Fibroblast of pulmonary artery (primary cell): ENCODE measurements around the gene SAMSN1.

ENCODE experiments used
- DNase-seq: peaks from one replicate; pipeline ENCODE4 v3.0.0-alpha.2; 2010; ENCODE audit warnings: low read depth
- H3K4me3 ChIP-seq: replicated peaks from 2 replicates; pipeline ENCODE4 v1.5.1; 2011; ENCODE audit warnings: low read depth, mild to moderate bottlenecking, control low read depth, low read length, moderate library complexity
- TF ChIP-seq, protein P1 (sequence below): IDR thresholded peaks from 2 replicates; pipeline ENCODE4 v1.5.1; 2011; ENCODE audit warnings: mild to moderate bottlenecking, control low read depth, low read length, inconsistent platforms; ENCODE audit errors: missing control alignments

SAMSN1 gene

DNA sequence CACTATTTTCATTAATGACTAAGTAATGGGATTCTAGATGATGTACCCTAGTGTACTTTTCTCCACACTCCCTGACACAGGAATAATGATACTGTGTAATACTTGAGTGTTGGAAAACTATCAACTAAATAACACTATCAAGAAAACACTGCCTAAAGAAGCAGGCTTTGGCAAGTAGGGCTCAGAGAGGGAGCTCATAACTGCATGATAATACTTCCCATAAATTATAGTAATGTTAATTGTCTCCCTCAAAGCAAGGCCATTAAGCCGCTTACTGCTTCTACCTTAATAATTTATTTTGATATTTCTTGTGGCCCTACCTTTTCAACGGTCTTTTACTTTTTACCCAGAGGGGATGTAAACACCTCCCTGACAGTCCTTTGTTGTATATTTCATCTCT lies 69.0 kb downstream of the SAMSN1 start:
- TF ChIP-seq, protein P1, sequence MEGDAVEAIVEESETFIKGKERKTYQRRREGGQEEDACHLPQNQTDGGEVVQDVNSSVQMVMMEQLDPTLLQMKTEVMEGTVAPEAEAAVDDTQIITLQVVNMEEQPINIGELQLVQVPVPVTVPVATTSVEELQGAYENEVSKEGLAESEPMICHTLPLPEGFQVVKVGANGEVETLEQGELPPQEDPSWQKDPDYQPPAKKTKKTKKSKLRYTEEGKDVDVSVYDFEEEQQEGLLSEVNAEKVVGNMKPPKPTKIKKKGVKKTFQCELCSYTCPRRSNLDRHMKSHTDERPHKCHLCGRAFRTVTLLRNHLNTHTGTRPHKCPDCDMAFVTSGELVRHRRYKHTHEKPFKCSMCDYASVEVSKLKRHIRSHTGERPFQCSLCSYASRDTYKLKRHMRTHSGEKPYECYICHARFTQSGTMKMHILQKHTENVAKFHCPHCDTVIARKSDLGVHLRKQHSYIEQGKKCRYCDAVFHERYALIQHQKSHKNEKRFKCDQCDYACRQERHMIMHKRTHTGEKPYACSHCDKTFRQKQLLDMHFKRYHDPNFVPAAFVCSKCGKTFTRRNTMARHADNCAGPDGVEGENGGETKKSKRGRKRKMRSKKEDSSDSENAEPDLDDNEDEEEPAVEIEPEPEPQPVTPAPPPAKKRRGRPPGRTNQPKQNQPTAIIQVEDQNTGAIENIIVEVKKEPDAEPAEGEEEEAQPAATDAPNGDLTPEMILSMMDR: no peak
- DNase-seq: no peak

DNA sequence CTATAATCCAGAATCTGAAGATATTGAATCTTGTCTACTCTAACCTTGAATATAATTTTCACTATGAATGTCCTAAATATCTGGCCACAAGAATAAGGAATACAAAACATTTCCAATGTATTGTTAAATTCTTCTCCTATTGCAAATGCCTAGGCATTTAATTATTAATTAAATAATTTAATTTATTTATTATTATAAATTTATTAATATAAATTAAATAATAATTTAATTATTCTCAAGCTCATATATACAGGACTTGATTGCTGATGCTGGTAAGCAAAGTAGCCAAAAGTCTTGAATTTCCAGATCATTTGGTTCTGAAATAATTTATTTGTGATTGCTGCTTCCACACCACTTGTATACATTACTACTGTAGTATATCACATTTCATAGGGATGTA lies 71.1 kb downstream of the SAMSN1 start:
- H3K4me3 ChIP-seq: no peak overlapping the region
- DNase-seq: no peak
- TF ChIP-seq, protein P1: no peak

More for the DNA sequence above, 69.0 kb downstream of the SAMSN1 start:
- no peak overlapping the region for H3K4me3 ChIP-seq

DNA sequence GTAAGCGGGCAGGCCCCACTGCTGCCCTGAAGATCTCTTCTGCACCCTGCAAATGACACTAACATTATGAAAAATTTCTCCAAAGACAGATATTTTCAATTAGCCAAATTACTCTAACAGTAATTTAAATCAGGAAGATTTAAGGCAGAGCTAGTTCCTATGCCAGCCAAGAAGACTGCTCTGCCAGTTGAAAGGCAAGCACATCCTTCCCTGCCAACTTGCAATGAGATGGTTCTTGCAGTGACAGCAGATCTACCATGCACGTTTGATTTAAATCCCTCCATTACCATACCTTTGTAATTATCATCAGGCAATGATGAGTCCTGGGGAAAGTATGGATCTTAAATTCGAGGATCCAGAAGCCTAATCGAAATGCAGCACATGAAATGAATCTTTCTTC lies 76.5 kb downstream of the SAMSN1 start:
- TF ChIP-seq, protein P1: no peak
- DNase-seq: no peak
- no peak overlapping the region for H3K4me3 ChIP-seq

DNA sequence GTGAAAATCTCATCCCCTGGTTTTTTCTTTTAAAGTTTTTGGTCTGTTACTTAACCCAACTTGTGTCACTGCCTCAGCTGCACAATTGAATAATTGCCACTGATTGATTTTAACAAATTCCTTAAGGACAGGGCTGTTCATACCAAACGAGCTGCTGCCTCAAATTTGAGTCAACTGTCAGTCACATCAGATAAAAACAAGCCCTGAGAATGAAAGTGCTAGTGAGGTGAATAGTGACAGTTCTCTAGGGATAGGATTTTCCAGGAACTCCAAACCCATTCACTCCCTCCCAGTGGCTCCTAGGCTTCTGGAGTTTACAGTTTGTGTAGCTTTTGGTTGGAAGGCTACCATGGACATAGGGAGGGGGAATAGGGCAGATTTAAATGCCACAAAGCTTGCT lies 79.4 kb downstream of the SAMSN1 start:
- DNase-seq: no peak
- TF ChIP-seq, protein P1: no peak
- no peak overlapping the region for H3K4me3 ChIP-seq

DNA sequence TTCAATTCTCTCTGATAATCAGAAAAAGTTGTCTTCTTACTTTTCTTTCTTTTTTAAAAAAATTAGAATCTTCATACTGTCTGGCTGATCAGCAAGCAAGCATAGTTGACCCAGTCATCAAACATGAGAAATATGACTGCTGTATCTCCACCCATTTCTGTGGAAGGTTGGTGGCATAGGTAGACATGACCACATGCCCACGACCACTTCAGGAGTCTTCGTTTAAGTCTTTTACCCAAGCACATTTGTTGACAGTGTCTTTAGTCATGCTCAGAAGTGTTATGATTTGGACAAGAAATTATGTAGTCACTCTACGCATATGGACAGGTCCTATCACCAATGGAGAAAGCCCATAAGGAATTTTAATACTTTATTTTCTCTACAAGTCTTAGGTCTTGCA lies 88.4 kb downstream of the SAMSN1 start:
- TF ChIP-seq, protein P1: no peak
- H3K4me3 ChIP-seq: no peak overlapping the region
- DNase-seq: no peak

GRCh38 chr21:14456911-14457310 lies 89.2 kb downstream of the SAMSN1 start:
- no peak for DNase-seq
- no peak overlapping the region for H3K4me3 ChIP-seq
- TF ChIP-seq, protein P1: no peak
